A673 (cell line): ENCODE results near the gene JMJD8. TPM values are rescaled to one million over a fixed set of nuclear protein-coding genes. Genes with fewer than 3 reads are reported as not detected.

Experiments used
- BruUV-seq: library from RNA; stranded (reverse); fragments of 400-500 nt; replicated peaks from 2 replicates; lab custom pipeline; 2021; lab: Mats Ljungman, UMichigan
- CTCF ChIA-PET: fragments of 300-600 bp; sonication (Branson Sonifier 250); formaldehyde crosslinking; loops from one replicate; lab custom pipeline; 2022; ENCODE audit warnings: antibody characterized with exemption; lab: Charles Lee
- POLR2A ChIA-PET: fragments of 300-600 bp; sonication (Branson Sonifier 250); formaldehyde crosslinking; loops from one replicate; lab custom pipeline; 2022; ENCODE audit warnings: antibody characterized with exemption; ENCODE audit not compliant: low non-redundant PET; lab: Charles Lee
- DNase-seq: peaks from one replicate; pipeline ENCODE4 v3.0.0-alpha.2; 2015; ENCODE audit warnings: low spot score
- H3K27ac ChIP-seq: fragments of 200-600 bp; sonication (generic); 2 replicates; pipeline ENCODE4 v1.5.1; 2016; ENCODE audit warnings: mixed run types, low read depth, mild to moderate bottlenecking, mixed read lengths, antibody characterized with exemption, low read length; ENCODE audit not compliant: poor library complexity, severe bottlenecking
- H3K27me3 ChIP-seq: fragments of 200-600 bp; sonication (generic); replicated peaks from 2 replicates; pipeline ENCODE4 v1.6.1; 2017; ENCODE audit warnings: mixed run types, low read depth, mild to moderate bottlenecking, mixed read lengths, antibody characterized with exemption, low read length; ENCODE audit not compliant: insufficient read depth, poor library complexity
- H3K36me3 ChIP-seq: fragments of 200-600 bp; sonication (generic); 2 replicates; pipeline ENCODE4 v1.6.1; 2016; ENCODE audit warnings: mixed run types, mild to moderate bottlenecking, mixed read lengths, antibody characterized with exemption, low read length; ENCODE audit not compliant: insufficient read depth, poor library complexity, severe bottlenecking
- H3K4me1 ChIP-seq: fragments of 200-600 bp; sonication (generic); 2 replicates; pipeline ENCODE4 v1.6.1; 2017; ENCODE audit warnings: mixed run types, mild to moderate bottlenecking, mixed read lengths, antibody characterized with exemption, low read length; ENCODE audit not compliant: insufficient read depth, poor library complexity, severe bottlenecking
- H3K4me3 ChIP-seq: fragments of 200-600 bp; sonication (generic); 2 replicates; pipeline ENCODE4 v1.5.1; 2016; ENCODE audit warnings: low read depth, mixed run types, mild to moderate bottlenecking, mixed read lengths, low read length; ENCODE audit not compliant: poor library complexity, severe bottlenecking
- H3K9me3 ChIP-seq: fragments of 200-600 bp; sonication (generic); 2 replicates; pipeline ENCODE4 v1.6.1; 2016; ENCODE audit warnings: mixed run types, low read depth, mild to moderate bottlenecking, mixed read lengths, antibody characterized with exemption, low read length; ENCODE audit not compliant: poor library complexity, severe bottlenecking
- CTCF ChIP-seq: fragments of 300-800, 200-600 bp; sonication (generic); conservative IDR thresholded peaks from 2 replicates; pipeline ENCODE4 v1.5.1; 2017; ENCODE audit warnings: low read depth, mild to moderate bottlenecking, antibody characterized with exemption, low read length, moderate library complexity, mixed read lengths
- EZH2 ChIP-seq: fragments of 200-600 bp; sonication (generic); IDR thresholded peaks from 2 replicates; pipeline ENCODE4 v1.6.1; 2017; ENCODE audit warnings: borderline replicate concordance, low read depth, mild to moderate bottlenecking, mixed read lengths, antibody characterized with exemption, low read length; ENCODE audit not compliant: poor library complexity, severe bottlenecking
- intact Hi-C: fragments of 100-400 bp; cut with micrococcal nuclease; formaldehyde crosslinking; loops from one replicate; pipeline ENCODE4 v1.10.0; 2022; ENCODE audit not compliant: unreplicated experiment
- total RNA-seq: library from RNA; stranded (reverse); gene quantifications from 2 replicates; pipeline ENCODE4 v1.2.3, GENCODE V29; 2021

The JMJD8 gene
- total RNA-seq, 1 experiment from 2014 or later, result 87.1 TPM

GRCh38 chr16:676913-677312 lies 7.2 kb downstream of the JMJD8 start:
- Histone ChIP-seq H3K4me1 (peaks cover 27% of the 10 kb centered on the region), H3K27me3 (no peaks in the 10 kb centered on the region), H3K4me3 (no peak overlapping the region), H3K36me3 (peaks cover 26% of the 10 kb centered on the region), H3K9me3 (no peaks in the 10 kb centered on the region), H3K27ac (no peak overlapping the region)
- ChIA-PET POLR2A (no interaction called here), CTCF (no interaction called here)
- no peak for DNase-seq
- BruUV-seq, result no TSS peak
- intact Hi-C loops, result no loop called here
- TF ChIP-seq CTCF (no peak), EZH2 (no peak)

GRCh38 chr16:676565-676902 lies 7.6 kb downstream of the JMJD8 start:
- Histone ChIP-seq H3K4me1 (peaks cover 23% of the 10 kb centered on the region), H3K9me3 (no peaks in the 10 kb centered on the region), H3K36me3 (peaks cover 25% of the 10 kb centered on the region), H3K4me3 (no peak overlapping the region), H3K27me3 (no peaks in the 10 kb centered on the region), H3K27ac (no peak overlapping the region)
- intact Hi-C loops, result no loop called here
- BruUV-seq, result no TSS peak
- ChIA-PET CTCF (interaction anchor here (0.6 kb wide), 1 partner anchor 63 kb away, joined by 5 read pairs; no protein-coding TSS in a partner anchor), POLR2A (no interaction called here)
- TF ChIP-seq EZH2 (no peak), CTCF (no peak)
- no peak for DNase-seq

- Histone ChIP-seq H3K4me1 (peaks cover 18% of the 10 kb centered on the region), H3K27ac (no peak overlapping the region), H3K4me3 (peak overlapping the region; percentile 43), H3K36me3 (peaks cover 26% of the 10 kb centered on the region), H3K9me3 (no peaks in the 10 kb centered on the region), H3K27me3 (no peaks in the 10 kb centered on the region)
- POLR2A ChIA-PET, result no interaction called here
- no peak for DNase-seq
- TF ChIP-seq EZH2, result no peak
- no peak for TF ChIP-seq CTCF
- CTCF ChIA-PET, result interaction anchor here (0.6 kb wide), 1 partner anchor 64 kb away, joined by 5 read pairs; no protein-coding TSS in a partner anchor
- intact Hi-C loops, result no loop called here
- BruUV-seq, result no TSS peak
Observed at GRCh38 chr16:675884-676564, 8.1 kb downstream of the JMJD8 start.
